WTC11 (cell line): ENCODE results near the gene FAM3C.

Source experiments
- CREM ChIP-seq: sonication (generic); formaldehyde crosslinking; IDR thresholded peaks from 2 replicates; pipeline ENCODE4 v1.8.1; 2022; ENCODE audit warnings: mild to moderate bottlenecking, missing genetic modification reagents, moderate library complexity
- ELF4 ChIP-seq: sonication (generic); formaldehyde crosslinking; IDR thresholded peaks from 2 replicates; pipeline ENCODE4 v1.8.1; 2022; ENCODE audit warnings: low read depth, mild to moderate bottlenecking, moderate library complexity, missing genetic modification reagents
- GRHL2 ChIP-seq: fragments of 250-450 bp; sonication (Bioruptor Pico); IDR thresholded peaks from 2 replicates; pipeline ENCODE4 v1.8.0; 2022; ENCODE audit warnings: mild to moderate bottlenecking, moderate library complexity; ENCODE audit not compliant: insufficient replicate concordance, severe bottlenecking
- SP1 ChIP-seq: sonication (generic); formaldehyde crosslinking; conservative IDR thresholded peaks from 2 replicates; pipeline ENCODE4 v1.8.1; 2022; ENCODE audit warnings: missing genetic modification reagents
- ZNF232 ChIP-seq: sonication (generic); formaldehyde crosslinking; IDR thresholded peaks from 2 replicates; pipeline ENCODE4 v1.8.0; 2022; ENCODE audit warnings: mild to moderate bottlenecking, missing genetic modification reagents
- ZNF317 ChIP-seq: sonication (generic); formaldehyde crosslinking; IDR thresholded peaks from 2 replicates; pipeline ENCODE4 v1.8.1; 2023; ENCODE audit warnings: low read depth, mild to moderate bottlenecking, moderate library complexity, missing genetic modification reagents, borderline replicate concordance
- TF ChIP-seq, protein P1 (sequence below): fragments of 200-600 bp; IDR thresholded peaks from 2 replicates; pipeline ENCODE4 v1.8.0; 2022; ENCODE audit warnings: antibody characterized with exemption
- TF ChIP-seq, protein P2 (sequence below): sonication (generic); formaldehyde crosslinking; IDR thresholded peaks from 2 replicates; pipeline ENCODE4 v1.8.1; 2022; ENCODE audit warnings: low read depth, mild to moderate bottlenecking, moderate library complexity, missing genetic modification reagents, borderline replicate concordance
- TF ChIP-seq, protein P3 (sequence below): sonication (generic); formaldehyde crosslinking; IDR thresholded peaks from 2 replicates; pipeline ENCODE4 v1.8.0; 2022; ENCODE audit warnings: missing genetic modification reagents
- TF ChIP-seq, protein P4 (sequence below): sonication (generic); formaldehyde crosslinking; IDR thresholded peaks from 2 replicates; pipeline ENCODE4 v1.8.0; 2023; ENCODE audit warnings: missing genetic modification reagents

DNA sequence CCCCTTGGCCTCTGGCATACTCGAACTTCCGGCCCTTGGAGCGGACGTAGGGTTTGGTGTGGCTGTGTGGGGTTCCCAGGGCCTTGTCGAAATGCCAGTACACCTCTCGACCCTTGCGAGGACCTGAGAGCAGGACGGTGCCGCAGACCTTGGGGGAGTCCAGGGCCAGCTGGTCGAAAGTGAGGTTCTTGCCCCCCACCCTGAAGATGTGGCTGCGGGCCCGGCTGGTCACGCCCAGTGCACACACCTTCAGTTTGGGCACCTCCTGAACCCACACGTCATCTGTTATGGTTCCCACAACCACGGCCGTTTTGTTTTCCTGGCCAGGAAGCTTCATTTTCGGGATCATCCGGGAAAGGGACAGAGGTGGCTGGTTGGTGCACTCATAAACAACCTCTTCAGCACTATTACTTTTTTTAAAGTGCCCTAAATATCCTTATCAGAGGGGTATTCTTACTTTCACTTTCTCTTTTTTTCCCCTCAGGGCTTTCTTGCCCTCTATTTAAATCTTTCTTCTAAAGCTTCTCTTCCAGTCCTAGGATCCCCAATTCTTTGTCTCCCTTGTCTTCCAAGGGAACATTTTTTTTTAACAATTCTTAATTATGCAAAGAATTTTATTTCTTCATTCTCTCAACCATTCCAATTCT, 44.9 kb upstream of the FAM3C start:
- TF ChIP-seq, protein P1, sequence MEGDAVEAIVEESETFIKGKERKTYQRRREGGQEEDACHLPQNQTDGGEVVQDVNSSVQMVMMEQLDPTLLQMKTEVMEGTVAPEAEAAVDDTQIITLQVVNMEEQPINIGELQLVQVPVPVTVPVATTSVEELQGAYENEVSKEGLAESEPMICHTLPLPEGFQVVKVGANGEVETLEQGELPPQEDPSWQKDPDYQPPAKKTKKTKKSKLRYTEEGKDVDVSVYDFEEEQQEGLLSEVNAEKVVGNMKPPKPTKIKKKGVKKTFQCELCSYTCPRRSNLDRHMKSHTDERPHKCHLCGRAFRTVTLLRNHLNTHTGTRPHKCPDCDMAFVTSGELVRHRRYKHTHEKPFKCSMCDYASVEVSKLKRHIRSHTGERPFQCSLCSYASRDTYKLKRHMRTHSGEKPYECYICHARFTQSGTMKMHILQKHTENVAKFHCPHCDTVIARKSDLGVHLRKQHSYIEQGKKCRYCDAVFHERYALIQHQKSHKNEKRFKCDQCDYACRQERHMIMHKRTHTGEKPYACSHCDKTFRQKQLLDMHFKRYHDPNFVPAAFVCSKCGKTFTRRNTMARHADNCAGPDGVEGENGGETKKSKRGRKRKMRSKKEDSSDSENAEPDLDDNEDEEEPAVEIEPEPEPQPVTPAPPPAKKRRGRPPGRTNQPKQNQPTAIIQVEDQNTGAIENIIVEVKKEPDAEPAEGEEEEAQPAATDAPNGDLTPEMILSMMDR = no peak
- TF ChIP-seq ZNF232 (CRISPR knock-in tag) (no peak), ZNF317 (no peak), CREM (CRISPR knock-in tag) (no peak), SP1 (CRISPR knock-in tag) (no peak), GRHL2 (no peak), ELF4 (no peak)
- TF ChIP-seq, protein P2, sequence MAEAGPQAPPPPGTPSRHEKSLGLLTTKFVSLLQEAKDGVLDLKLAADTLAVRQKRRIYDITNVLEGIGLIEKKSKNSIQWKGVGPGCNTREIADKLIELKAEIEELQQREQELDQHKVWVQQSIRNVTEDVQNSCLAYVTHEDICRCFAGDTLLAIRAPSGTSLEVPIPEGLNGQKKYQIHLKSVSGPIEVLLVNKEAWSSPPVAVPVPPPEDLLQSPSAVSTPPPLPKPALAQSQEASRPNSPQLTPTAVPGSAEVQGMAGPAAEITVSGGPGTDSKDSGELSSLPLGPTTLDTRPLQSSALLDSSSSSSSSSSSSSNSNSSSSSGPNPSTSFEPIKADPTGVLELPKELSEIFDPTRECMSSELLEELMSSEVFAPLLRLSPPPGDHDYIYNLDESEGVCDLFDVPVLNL (CRISPR knock-in tag) = no peak
- TF ChIP-seq, protein P3, sequence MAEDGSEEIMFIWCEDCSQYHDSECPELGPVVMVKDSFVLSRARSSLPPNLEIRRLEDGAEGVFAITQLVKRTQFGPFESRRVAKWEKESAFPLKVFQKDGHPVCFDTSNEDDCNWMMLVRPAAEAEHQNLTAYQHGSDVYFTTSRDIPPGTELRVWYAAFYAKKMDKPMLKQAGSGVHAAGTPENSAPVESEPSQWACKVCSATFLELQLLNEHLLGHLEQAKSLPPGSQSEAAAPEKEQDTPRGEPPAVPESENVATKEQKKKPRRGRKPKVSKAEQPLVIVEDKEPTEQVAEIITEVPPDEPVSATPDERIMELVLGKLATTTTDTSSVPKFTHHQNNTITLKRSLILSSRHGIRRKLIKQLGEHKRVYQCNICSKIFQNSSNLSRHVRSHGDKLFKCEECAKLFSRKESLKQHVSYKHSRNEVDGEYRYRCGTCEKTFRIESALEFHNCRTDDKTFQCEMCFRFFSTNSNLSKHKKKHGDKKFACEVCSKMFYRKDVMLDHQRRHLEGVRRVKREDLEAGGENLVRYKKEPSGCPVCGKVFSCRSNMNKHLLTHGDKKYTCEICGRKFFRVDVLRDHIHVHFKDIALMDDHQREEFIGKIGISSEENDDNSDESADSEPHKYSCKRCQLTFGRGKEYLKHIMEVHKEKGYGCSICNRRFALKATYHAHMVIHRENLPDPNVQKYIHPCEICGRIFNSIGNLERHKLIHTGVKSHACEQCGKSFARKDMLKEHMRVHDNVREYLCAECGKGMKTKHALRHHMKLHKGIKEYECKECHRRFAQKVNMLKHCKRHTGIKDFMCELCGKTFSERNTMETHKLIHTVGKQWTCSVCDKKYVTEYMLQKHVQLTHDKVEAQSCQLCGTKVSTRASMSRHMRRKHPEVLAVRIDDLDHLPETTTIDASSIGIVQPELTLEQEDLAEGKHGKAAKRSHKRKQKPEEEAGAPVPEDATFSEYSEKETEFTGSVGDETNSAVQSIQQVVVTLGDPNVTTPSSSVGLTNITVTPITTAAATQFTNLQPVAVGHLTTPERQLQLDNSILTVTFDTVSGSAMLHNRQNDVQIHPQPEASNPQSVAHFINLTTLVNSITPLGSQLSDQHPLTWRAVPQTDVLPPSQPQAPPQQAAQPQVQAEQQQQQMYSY = no peak
- TF ChIP-seq, protein P4, sequence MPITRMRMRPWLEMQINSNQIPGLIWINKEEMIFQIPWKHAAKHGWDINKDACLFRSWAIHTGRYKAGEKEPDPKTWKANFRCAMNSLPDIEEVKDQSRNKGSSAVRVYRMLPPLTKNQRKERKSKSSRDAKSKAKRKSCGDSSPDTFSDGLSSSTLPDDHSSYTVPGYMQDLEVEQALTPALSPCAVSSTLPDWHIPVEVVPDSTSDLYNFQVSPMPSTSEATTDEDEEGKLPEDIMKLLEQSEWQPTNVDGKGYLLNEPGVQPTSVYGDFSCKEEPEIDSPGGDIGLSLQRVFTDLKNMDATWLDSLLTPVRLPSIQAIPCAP = no peak
